ENCODE data around the gene ERO1B.

GRCh38 chr1:236173174-236173767, 108.5 kb downstream of the ERO1B start:
- no peak for TF ChIP-seq POLR2A (IDR thresholded peaks at IDR 0.05)
- TF ChIP-seq, protein P1, sequence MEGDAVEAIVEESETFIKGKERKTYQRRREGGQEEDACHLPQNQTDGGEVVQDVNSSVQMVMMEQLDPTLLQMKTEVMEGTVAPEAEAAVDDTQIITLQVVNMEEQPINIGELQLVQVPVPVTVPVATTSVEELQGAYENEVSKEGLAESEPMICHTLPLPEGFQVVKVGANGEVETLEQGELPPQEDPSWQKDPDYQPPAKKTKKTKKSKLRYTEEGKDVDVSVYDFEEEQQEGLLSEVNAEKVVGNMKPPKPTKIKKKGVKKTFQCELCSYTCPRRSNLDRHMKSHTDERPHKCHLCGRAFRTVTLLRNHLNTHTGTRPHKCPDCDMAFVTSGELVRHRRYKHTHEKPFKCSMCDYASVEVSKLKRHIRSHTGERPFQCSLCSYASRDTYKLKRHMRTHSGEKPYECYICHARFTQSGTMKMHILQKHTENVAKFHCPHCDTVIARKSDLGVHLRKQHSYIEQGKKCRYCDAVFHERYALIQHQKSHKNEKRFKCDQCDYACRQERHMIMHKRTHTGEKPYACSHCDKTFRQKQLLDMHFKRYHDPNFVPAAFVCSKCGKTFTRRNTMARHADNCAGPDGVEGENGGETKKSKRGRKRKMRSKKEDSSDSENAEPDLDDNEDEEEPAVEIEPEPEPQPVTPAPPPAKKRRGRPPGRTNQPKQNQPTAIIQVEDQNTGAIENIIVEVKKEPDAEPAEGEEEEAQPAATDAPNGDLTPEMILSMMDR (IDR thresholded peaks at IDR 0.05): no peak
